ENCODE data around the gene HYLS1.

GRCh38 chr11:125940145-125940544, 52.7 kb downstream of the HYLS1 start:
- TF ChIP-seq CTCF (IDR thresholded peaks at IDR 0.05) (no peak), POLR2A (IDR thresholded peaks at IDR 0.05) (no peak)

All from body of pancreas (tissue), 4 donors.